HG03196 (cell line): ENCODE data around the gene MMUT.
"Not testable (repeated sequence)": the region's sequence is repeated elsewhere in the genome, so short reads cannot be mapped to it uniquely, and the experiment has no call there.

Experiments used
- ATAC-seq: cut with Tn5 transposase; IDR thresholded peaks from one replicate; pipeline ENCODE4 v1.9.1; 2021; ENCODE audit not compliant: unreplicated experiment

Gene MMUT

DNA sequence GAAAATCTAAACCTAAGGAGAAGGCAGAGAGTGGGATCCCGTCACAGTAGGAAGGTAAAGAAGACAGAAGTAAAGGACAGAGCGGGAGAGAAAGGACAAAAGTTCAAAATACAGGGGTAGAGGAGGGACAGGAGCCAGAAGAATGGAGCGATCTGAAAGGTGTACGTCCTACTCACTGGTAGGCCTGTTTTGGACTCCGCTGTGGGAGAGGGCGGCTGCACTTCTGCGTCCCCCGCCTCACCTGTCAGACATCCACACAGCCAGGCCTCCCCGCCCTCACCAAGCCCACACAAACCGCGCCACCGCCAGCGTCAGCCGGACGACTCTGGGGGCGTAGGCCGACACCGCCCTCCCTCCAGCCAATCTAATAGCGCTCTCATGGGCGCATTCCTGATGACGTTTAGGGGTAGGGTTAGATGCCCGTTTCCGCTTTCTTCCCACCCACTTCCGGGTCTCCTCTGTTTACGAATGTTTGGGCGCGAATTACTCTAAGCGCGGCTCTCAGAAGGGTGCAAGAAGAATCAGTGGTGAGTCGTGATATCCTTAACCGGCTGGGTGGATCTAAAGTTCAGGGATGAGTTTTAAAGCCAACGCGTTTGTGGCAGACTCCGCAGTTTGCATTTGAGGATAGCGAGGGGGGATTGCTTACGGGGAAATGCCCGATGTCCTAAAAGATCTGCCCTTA lies at the start of gene MMUT, which contains the start of gene CENPQ:
MMUT (minus strand) TSS at position 327 of the 685 bp plus-strand sequence. CDS start 3,787 bp downstream, outside the sequence.
CENPQ (plus strand) TSS at position 444 of the 685 bp plus-strand sequence. CDS start 6,807 bp downstream, outside the sequence.
- peak; percentile 99 for ATAC-seq

DNA sequence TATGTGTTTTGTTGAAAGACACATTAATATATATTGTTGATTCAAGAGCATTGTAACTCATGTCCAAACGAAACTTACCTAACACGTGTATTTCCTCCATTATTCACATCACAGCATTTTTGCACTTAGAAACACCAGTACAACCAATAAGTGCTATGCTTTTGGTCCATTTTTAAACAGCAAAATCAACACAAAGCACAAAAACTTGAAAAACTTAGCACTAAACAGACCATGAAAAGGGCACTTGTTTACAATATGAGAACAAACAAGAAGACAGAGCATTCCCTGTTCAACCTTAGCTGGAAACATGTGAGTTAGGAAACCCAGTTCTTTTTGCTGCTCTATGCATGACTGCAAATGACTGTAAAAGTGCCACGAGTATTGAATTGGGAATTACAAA lies 46.3 kb upstream of the MMUT start:
- ATAC-seq, result no peak

DNA sequence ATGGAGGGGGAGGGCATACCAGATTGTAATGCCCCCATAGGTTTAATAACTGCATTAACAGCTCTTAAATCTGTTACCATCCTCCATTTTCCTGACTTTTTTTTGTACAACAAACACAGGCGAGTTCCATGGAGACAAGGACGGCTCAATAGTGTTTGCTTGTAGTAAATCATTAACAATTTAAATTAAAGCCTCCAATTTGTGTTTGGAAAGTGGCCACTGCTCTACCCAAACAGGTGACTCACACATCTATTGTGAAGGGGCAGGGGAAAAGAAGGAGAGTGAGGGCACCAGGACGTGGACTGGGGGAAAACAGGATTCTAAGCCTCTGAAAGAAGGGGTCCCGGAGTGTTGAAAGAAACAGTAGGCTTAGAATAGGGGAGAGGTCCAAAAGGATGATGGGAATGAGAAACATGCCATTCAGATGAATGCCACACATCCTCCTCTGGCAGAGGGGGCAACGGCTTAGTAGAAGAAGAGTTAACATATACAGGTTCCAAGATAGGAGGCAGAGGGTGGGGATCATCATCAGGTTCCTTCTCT lies 43.6 kb upstream of the MMUT start:
- ATAC-seq, result no peak

DNA sequence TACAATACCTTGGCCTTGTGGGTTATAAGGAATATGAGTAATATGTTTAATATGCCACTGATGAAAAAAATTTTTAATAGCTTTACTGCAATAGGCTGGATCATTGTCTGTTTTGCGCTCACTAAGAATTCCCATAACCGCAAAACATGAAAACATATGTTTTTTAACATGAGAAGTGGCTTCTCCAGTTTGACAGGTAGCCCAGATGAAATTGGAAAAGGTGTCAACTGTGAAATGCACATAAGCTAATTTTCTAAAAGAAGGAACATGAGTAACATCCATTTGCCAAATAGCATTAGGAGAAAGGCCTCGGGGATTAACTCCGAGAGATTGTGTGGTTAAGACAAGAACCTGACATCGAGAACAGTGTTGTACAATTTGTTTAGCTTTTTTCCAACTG lies 41.6 kb upstream of the MMUT start:
- no peak for ATAC-seq

DNA sequence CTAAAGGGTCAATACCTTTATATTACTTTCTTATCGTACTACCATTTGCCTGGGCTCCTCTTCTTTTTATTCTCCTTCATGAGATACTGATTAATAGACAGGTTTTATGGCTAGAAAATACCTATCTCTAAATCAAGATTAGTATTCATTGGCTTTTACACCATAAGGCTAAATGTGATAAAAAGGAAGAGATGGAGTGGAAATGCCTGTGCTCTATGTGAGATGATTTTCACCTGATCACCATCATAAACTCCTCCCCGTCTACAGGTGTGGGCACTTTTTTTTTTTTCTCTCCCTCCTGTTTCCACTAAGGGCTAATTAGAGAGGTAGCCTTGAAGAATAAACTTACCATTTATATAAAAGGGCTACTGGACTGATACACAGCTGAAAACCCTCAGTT lies 36.6 kb upstream of the MMUT start, which contains the start of gene GLYATL3:
GLYATL3 (plus strand) TSS at position 301 of the 400 bp plus-strand sequence. CDS start 12,068 bp downstream, outside the sequence.
- ATAC-seq, result no peak

DNA sequence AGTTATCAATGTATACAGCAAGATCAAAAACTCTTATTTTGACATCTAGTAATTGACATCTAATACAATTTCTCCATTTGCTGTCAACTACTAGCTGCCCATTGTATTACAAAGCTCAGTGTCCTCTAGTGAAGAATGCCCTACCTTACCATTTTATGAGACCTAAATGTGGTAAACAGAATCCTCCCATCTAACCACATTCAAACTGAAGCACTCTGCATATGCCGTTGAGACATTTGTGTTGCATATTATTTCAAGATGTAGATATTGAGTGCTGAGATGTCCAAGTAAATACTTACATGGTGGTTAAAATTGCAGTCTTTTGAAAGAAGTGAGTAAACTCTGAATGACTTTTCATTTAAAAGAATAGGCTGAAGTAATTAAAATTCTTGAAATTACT lies 36.1 kb upstream of the MMUT start:
- ATAC-seq, result no peak

DNA sequence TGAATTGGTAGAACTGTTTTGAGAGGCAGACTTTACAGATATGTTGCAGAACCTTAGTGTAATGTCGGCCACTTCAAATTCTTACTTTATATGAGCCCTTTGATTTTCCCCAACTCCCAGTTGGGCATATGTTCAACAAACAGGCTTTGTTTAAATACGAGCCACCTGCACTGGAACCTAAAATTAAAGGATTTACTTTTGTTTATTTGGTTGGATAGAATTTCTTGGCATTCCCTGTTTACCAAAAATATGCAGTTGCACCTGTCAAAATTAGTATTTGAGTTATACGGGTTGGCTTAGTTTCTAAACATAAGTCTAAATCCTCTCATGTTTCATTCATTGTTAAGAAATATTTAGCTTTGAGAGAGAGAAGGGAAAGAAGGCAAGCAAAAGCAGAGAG lies 34.3 kb upstream of the MMUT start:
- ATAC-seq, result no peak

DNA sequence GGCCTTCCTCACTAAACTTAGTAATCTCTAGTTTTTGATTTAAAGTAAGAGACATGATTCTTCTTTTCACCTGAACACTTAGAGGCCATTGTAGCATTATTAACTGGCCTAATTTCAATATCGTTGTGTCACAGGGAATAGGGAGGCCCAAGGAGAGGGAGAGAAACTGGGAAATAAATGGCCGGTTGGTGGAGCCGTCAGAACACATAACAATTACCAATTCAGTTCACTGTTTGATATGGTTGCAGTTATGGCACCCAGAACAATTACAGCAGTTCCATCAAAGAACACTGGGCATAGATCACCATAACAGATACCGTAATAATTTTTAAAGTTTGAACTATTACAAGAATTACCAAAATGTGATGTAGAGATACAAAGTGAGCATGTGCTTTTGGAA lies 27.6 kb upstream of the MMUT start:
- no peak for ATAC-seq

DNA sequence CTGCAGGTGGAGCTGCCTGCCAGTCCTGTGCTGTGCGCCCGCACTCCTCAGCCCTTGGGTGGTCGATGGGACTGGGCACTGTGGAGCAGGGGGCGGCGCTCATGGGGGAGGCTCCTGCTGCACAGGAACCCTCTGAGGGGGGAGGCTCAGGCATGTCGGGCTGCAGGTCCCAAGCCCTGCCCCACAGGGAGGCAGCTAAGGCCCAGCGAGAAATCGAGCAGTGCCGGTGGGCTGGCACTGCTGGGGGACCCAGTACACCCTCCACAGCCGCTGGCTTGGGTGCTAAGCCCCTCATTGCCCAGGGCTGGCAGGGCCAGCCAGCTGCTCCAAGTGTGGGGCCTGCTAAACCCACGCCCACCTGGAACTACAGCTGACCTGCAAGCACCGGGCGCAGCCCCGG lies 20.3 kb upstream of the MMUT start:
- ATAC-seq, result not testable (repeated sequence)

DNA sequence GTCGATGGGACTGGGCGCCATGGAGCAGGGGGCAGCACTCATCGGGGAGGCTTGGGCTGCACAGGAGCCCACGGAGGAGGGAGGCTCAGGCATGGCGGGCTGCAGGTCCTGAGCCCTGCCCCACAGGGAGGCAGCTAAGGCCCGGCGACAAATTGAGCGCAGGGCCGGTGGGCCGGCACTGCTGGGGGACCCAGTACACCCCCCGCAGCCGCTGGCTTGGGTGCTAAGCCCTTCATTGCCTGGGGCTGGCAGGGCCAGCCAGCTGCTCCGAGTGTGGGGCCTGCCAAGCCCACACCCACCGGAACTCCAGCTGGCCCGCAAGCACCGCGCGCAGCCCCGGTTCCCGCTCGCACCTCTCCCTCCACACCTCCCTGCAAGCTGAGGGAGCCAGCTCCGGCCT lies 18.8 kb upstream of the MMUT start:
- ATAC-seq, result not testable (repeated sequence)

DNA sequence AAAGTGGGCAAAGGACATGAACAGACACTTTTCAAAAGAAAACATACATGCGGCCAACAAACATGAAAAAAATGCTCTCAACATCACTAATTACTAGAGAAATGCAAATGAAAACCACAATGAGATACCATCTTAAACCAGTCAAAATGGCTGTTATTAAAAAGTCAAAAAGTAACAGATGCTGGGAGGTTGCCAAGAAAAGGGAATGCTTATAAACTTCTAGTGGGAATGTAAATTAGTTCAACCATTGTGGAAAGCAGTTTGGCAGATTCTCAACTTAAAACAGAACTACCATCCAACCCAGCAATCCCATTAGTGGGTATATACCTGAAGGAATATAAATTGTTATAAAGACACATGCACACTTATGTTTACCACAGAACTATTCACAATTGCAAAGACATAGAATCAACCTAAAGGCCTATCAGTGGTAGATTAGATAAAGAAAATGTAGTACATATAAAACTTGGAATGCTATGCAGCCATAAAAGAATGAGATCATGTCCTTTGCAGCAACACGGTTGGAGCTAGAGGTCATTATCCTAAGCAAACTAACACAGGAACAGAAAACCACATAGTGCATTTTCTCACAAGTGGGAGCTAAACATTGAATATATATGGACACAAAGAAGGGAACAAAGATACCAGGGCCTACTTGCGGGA lies 16.4 kb upstream of the MMUT start:
- no peak for ATAC-seq

DNA sequence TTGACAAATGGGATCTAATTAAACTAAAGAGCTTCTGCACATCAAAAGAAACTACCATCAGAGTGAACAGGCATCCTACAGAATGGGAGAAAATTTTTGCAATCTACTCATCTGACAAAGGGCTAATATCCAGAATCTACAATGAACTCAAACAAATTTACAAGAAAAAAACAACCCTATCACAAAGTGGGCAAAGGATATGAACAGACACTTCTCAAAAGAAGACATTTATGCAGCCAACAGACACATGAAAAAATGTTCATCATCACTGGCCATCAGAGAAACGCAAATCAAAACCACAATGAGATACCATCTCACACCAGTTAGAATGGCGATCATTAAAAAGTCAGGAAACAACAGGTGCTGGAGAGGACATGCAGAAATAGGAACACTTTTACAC lies 13.5 kb upstream of the MMUT start:
- not testable (repeated sequence) for ATAC-seq

DNA sequence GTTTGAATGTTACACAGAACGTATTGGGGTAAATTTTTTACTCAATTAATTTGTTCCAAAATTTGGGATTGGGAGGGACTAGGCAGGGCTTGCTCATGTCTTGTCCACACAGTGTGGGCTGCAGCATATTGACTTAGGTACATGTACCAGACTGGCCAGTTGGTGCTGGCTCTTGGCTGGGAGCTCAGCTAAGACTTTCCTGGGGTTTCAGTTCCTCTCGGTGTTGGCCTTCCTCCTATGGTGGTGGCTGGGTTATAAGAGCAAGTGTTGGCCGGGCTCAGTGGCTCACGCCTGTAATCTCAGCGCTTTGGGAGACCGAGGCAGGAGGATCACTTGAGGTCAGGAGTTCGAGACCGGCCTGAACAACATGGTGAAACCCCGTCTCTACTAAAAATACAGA lies 5.0 kb upstream of the MMUT start:
- ATAC-seq, result no peak

DNA sequence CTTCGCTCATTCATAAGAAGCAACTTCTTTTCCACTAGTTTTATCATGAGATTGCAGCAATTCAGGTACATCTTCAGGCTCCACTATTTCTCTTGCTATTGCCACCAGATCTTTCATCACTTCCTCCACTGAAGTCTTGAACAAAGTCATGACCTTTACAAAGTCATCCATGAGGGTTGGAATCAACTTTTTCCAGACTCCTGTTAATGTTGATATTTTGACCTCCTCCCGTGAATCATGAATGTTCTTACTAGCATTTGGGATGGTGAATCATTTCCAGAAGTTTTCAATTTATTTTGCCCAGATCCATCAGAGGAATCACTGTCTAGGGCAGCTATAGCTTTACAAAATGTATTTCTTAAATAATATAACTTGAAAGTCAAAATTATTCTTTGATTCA lies 1.6 kb upstream of the MMUT start:
- no peak for ATAC-seq

DNA sequence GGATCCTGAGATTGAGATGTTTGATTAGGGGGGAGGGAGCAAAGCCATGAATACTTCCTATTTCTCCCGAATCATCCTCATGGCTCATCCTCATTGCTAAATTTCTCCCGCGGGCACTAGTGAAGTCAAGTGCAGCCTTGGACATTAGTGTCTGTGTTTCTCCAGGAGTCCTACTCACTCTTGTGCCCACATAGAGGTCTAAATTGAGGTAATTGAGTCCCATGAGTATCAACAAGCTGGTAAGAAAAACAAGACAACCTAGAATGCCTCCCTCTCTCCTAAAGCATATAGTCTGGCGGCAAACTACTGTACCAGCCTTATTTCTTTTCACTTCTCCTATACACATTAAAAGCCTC lies 537 bp upstream of the MMUT start:
- peak; percentile 3 for ATAC-seq

DNA sequence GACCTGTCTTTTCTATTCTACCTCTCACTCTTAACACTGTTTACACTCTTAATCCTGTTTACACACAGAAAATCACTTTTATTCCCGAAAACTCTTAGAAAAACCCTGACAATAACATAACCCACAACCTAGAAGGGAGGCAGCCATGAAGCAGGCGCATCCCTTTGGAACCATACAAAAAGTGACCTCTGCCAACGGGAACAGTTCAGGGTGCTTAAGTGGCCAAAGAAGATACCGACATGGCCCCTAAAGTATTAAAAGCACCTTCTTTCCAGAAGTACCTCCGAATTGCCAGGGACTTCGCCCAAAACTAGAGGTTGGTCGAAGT lies 490 bp downstream of the MMUT start:
- peak; percentile 7 for ATAC-seq

DNA sequence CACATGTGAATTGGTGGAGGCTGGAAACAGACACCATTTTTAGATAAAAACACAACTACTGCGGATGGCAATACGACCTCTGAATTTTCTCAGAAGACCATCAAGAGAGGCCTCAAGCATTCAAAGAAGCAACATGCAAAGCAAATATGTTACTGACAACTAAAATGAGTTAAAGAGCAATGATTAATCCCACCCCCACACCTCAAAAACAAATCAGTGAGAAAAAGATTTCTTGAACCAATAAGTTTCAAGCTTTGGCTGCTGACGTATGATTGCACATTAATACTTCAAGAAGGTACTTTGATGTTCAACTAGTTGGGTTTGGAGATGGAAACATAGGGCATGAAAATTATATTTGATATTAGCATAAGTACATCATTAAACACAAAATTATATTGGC lies 982 bp downstream of the MMUT start:
- no peak for ATAC-seq

DNA sequence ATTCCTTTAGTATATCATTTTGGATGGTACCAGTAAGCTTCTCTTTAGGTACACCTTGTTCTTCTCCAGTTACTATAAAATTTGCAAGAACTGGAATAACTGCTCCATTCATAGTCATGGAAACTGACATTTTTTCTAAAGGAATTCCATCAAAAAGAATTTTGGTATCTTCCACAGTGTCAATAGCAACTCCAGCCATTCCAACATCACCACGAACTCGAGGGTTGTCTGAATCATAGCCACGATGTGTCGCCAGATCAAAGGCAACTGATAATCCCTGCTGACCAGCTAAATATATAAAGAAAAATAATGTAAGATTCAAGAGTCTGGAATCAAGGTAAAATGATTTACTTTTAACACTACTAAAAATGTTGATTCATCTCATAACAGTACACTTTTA lies 5.3 kb downstream of the MMUT start:
- ATAC-seq, result no peak

DNA sequence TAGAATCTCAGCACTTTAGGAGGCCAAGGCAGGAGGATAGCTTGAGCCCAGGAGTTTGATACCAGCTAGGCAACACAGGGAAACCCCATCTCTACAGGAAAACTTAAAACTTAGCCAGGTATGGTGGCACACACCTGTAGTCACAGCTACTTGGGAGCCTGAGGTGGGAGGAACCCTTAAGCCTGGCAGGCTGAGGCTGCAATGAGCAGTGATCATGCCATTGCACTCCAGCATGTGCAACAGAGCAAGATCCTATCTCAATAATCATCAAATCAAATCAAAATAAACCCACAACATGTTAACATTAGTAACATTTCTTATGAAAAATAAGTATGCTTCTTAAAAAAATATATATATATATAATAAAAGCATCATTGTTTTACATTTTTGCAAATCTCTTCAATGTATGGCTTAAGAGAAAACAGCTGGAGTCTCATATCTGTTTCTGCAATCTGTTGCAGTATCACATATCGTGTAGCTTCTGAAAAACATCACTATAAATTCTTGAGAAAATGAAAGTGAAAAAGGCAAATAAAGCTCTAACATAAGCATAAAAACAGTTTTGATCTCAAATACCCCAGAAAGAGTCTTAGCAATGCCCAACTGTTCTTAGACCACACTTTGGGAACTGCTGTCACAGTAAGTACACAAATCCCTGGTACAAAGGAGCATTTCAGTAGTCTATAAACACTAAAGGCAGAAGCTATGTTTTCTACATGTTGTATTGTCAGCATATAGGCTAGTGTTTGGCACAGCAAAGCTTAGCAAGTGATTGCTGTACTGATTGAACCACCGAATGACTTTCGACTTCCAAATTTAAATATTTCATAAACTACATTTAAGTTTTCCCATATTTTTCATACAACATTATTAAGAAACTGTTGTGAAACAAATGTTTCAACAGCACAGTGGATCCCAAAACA lies 8.0 kb downstream of the MMUT start:
- peak; percentile 57 for ATAC-seq

DNA sequence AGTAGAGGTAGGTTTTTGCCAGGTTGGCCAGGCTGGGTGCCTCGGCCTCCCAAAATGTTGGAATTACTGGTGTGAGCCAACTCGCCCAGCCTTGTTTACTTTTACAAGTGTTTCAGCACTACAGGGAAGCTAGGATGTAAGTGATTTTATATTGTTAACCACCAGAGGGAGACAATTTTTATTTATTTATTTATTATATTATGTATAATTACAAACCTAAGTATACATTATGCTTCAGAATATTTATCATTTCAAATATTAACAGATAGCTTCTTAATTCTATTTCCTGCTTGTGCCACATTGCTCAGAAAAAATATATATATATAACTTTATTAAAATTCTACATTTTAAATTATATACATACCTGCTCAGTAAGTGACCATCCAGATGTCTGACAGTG lies 9.8 kb downstream of the MMUT start:
- no peak for ATAC-seq

DNA sequence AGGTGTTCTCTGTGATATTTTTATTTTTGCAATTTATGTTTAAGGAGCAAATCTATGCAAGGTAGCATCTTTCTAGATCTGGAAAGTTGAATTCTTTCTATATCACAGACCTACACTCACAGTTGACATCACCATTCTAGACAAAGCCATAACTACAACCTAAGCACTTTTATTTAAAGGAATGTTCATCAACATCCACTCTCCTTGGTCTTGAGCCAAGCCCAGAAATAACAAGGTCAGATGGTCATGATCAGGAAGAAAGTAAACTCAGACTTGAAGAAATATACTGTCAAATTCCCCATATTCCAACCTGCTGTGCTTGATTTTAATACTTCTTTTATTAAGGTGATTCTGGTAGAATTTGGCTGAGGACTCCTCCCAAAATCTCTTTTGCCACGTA lies 32.2 kb downstream of the MMUT start:
- ATAC-seq, result no peak
